Activated CD8-positive, alpha-beta memory T cell treated with anti-CD3 and anti-CD28 coated beads, Interleukin-2, amount 50 U/mL, for 1 hour (primary cell): ENCODE results near the gene VASN.

Source experiments
- DNase-seq: peaks from one replicate; pipeline ENCODE4 v3.0.0-alpha.2; 2020; ENCODE audit errors: extremely low read depth

VASN gene

GRCh38 chr16:4354512-4355409 lies 16.9 kb upstream of the VASN start:
- no peak for DNase-seq

DNA sequence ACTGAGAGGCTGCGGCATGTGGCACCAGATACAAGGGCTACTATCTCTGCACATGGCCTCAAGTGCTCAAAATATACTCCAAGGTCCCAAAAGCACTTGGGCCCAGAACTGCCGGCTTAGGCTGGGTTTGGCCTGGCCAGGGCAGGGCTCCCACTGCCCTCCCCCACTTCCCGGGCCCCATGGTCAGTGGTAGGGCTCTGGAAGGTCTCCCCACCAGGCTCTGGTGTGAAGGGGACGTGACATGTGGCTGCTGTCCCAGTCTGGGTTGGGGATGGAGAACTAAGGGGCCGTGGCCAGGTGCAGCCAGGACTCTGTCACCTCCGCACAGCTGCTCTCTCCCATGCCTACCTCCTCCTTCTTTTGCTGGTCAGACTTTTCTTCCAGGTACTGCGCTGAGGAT lies 14.8 kb upstream of the VASN start:
- no peak for DNase-seq

- no peak for DNase-seq
These were observed 13.4 kb upstream of the VASN start for GRCh38 chr16:4358236-4358635.

- no peak for DNase-seq
These were observed 12.7 kb upstream of the VASN start for GRCh38 chr16:4358831-4359561.

- no peak for DNase-seq
These were observed 11.7 kb upstream of the VASN start for GRCh38 chr16:4359914-4360313.

GRCh38 chr16:4360538-4361021 lies 11.1 kb upstream of the VASN start:
- DNase-seq = no peak

DNA sequence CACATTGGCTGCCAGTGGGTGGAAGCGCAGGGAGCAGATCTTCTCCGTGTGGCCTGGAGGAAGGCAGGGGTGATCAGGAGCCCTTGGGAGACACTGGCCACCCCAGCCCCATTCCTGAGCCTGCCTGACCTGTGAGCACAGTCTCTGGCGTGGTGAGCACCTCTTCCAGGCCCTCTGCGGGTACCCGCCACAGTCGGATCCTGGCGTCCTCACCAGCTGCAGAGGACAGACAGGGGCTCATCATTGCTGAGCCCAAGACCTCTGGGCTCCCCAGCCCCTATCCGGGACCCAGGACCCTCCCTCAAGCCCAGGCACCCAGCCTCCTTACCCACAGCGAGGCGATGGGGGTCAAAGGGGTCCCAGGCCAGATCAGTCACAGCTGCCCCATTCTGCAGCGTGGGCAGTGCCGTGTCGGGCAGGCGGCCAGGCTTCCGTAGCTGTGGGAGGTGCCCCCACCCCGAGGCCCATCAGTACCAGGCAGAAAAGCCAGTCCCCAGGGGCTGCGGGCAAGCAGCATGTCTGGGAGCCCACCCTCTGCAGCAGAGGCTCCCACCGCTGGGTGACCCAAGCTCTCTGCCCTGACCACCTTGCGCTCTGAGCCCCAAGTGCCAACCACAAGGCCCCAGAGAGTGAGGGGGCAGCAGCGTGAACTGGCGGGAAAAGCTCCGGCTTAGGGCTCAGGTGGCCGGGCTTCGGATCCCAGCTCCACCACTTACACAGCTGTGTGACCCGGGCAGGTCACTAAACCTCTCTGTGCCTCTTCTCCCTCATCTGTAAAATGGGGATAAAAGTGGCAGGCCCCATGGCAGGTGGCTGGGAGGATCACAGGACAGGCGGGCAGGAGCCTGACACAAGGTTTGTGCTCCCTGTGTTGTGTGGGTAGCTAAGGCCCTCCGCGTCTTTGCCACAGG lies 10.4 kb upstream of the VASN start:
- DNase-seq = no peak

DNA sequence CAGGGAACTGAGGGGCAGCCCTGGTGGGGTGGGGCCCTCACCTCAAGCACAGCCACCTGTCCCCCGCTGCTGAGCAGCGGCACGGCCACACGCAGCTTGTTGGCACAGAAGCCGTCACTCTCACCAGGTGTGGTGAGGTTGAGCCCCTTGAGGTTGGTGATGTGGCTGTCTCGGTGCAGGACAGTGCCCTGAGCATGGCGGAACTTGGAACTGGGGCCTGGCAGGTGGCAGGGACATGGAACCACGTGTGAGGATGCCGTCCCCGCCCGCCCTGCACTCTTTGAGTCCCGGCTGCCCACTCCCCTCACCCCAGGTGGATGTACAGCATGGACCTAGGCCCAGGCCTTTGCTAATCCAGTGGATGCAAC lies 9.7 kb upstream of the VASN start:
- no peak for DNase-seq

DNA sequence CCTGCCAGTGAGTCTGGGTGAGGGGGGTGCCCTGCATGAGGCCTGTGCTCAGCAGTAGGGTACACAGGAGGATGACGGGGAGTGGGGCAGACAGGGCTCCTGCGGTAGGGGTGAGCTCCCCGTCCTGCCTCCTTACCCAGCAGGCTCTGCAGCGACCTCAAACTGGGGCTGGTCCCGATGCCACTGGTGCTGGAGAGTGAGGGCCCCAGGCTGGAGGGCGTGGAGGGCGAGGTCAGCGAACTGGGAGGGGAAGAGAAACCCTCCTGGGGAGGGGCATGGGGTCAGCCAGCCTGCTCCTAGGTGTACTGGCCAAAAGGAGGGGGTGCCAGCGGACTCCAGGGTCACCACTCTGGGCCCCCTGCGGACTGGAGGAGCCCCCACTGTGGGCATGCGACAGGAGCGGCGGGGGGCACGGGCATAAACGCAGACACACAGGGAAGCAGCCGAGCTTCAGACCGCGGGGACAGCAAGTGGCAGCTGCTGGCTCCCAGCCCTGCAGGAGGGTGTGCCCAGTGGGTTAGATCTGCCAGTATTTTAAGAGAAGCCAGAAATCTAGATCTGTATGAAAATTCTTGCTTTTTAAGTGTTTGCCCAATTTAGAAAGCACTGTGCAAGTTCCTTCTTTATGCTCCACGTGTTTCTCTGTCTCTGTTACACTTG lies 9.0 kb upstream of the VASN start:
- no peak for DNase-seq

DNA sequence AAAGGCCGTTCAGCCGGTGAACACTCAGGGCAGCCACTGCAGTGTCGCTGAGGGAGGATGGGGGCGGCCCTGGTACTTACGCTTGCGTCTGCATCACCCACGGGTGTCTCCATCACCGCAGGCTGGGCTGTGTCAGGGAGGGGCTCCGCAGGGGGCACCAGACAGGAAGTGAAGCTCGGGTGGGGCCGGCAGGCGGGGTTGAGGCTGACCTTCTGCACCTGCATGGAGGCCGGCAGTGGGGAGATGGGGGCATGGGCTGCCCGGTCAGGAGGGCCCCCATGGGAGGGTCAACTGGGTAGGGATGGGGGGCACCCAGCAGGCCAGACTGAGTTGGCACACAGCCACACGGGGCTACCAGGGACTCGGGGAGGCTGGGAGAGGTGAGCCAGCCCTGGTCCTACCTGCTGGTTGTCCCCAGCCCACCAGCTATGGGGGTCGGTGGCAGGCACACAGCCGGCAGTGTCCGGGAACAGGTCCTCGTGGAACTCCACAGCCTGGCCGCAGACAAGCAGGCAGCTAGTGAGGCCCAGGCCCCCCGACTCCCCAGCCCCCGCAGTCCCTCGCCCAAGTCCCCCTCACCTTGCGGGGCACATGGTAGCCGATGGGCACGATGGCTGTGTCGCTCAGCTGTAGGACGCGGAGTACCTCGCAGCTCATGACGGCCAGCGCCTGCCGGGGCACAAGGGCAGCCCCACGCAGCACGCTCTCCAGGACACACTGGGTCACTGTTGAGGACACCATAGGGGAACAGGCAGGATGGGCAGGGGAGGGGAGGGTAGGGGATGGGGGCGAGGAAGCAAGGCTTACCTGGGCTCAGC lies 7.2 kb upstream of the VASN start:
- DNase-seq = no peak

DNA sequence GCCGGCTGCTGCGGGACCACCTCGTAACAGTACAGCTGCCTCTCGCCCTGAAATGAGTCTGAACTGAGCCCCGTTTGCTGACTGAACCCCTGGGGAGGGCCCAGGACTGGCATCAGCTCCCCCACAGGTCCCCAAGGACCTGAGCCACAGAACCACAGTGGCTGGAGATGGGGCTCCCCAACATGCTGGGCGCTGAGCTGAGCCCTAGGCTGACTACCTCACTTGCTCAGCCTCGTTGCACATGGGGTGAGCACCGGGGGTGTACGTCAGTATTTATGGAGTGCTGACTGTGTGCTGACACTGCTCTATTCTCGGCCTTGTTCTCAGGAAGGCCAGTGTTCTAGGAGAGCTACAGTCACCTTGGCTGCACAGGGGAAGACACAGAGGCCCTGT lies 6.6 kb upstream of the VASN start:
- no peak for DNase-seq

GRCh38 chr16:4365615-4366014 lies 6.0 kb upstream of the VASN start:
- no peak for DNase-seq

DNA sequence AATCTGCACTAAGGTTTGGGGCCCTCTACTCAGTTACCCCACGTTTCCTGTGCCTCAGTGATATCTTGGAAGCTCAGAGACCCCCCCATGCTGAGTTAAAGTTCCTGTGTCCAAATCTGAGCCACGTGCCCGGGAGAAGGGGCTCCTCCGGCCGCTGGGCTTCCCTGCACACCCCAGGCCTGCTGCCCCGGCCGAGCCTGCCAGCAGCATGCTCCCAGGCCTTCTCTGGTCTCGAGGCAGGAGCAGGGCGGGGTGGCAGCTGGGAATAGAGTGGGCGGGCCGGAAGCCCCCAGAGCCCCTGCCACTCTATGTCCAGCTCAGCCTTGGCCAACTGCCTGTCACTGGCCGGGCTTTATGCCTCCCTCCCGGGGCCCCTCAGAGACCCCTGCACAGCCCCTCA lies 5.6 kb upstream of the VASN start:
- no peak for DNase-seq

- no peak for DNase-seq
These were observed 4.2 kb upstream of the VASN start for GRCh38 chr16:4367393-4367856.

DNA sequence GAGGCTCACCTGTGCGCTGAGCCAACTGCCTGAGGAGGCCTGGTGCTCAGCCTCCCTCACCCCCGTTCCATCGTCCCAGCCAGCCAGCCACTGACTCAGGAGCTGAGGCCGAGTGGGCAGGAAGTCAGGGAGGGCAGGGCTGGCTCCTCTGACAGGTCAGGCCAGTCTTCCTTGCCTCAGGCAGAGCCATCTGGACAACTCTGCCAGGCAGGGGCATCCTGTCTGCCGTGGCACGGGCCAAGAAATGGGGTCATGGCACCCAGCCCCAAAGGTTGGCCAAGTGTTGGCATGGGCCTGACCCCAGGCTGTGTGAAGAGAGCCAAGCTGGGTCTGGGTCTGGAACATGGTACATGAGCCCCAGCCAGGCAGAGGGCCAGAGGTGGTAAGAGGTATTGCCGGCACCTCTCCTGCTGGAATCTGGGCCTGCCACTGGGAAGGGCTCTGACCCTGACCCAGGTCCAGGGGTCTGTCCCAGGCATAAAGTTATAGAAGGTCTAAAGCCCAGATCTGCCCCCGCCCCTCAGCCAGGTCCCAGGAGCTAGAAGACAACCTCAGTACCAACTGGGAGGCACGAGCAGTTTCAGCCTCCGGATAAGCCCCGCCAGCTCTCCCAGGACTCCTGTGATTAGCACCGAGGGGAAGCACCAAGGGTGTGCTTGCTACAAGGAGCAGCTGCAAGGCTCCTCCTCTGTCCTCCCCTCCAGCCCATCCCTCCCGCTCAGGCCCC lies 2.5 kb upstream of the VASN start:
- DNase-seq = no peak

DNA sequence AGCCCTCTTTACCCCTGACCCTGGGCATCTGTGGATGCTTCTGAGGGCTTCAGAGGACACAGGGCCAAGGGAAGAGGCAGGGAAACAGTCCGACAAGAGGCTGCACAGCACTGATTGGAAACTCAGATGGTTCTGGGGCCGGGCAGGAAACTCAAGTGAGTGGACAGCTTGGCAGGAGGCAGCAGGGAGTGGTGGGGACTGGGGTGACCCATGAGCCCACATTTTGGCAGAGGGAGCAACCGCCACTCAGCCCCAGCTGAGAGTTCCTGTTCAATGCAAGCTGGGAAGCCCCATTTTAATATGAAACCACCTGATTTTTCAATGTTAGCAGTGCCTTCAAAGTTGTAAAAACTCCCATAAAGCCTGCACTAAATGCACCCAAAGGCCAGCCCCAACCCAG lies 1.5 kb upstream of the VASN start:
- no peak for DNase-seq

DNA sequence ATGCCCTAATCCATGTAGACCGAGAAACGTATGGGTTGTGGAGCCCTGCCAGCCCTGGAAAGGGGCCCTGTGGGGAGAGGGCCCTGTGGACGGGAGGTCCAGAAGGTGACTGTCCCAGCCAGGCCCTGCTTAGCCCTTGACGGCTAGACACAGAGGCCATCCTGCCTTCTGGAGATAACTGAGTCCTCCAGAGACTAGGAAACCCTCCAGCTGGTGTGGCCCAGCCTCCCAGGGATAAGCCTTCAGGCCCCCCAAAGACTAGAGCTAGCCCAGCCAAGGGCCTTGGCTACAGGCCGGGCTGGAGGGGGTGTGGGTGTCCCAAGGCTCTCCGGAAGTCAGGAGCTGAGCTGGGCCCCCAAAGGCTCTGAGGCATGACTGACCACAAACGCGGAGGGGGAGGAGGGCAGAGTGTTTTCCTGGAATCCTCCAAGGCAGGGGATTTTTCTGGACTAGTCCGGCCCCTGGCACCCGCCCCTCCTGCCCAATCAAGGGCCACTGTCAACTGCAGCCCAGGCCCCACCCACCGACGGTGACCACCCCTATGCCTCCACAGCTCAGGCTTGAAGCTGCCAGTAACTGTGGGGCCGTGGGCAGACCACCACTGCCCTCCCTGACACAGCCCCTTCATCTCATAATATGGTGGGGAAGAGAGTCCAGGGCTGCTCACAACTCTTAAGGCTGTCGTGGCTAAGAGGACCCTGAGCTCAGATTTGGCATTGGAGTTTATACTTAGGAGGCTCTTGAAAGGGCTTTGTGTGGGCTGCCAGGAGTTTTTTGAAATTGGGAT lies 885 bp upstream of the VASN start:
- no peak for DNase-seq

DNA sequence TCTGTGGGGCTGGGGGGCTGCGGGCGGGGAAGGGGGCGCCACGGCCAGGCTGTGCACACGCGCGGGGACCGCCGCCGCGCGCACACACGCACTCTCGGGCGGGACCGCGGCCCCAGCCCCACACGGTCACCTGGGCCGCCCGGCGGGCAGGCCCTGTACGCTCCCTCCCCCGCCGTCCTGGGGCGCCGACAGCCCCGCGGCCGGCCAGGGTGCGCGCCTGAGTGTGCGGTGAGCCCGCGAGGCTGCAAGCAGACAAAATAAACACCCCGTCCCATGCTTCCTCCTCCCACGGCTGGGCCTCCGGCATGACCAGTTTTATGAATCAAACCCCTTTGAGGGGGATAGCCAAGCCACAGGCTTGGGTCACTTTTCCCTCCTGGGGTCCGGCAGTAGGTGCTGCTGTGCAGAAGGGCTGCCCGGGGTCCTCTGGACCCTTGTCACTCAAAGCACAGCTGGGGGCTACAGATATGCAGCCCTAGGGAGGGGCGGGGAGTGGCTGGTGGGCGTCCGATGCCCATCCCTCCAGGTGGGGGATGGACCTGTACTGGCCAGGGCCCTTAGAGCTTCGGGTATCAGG lies 441 bp downstream of the VASN start:
- DNase-seq = no peak
